CD14-positive monocyte (primary cell): ENCODE measurements around the gene CD44. TPM values are rescaled to one million over a fixed set of nuclear protein-coding genes. Genes with fewer than 3 reads are reported as not detected.

ENCODE experiments used
- DNase-seq, 3 donors: peaks; one replicate each; pipeline ENCODE4 v3.0.0-alpha.2; 2011 to 2022
- H2AFZ ChIP-seq: 2 replicates; pipeline ENCODE4 v1.6.0; 2012; ENCODE audit warnings: mild to moderate bottlenecking, low read depth, low read length, inconsistent platforms; ENCODE audit not compliant: insufficient read depth, poor library complexity, severe bottlenecking
- H3K27ac ChIP-seq, 2 donors: 1 replicate in 1 of 2; 2 replicates in 1 of 2; pipeline ENCODE4 v1.5.1; 2012 to 2013; ENCODE audit warnings: low read length in 2 of 2, control low read depth in 1 of 2, inconsistent platforms in 1 of 2, low read depth in 1 of 2, mild to moderate bottlenecking in 1 of 2
- H3K27me3 ChIP-seq, 2 donors: one replicate each; pipeline versions ENCODE4 v1.6.0 to v1.6.1; 2011 to 2013; ENCODE audit warnings: low read length in 2 of 2; ENCODE audit not compliant: control insufficient read depth in 2 of 2, insufficient read depth in 2 of 2
- H3K36me3 ChIP-seq, 2 donors: replicated peaks in 1 of 2; 1 replicate in 1 of 2; 2 replicates in 1 of 2; pipeline versions ENCODE4 v1.5.1 to v1.6.1; 2012 to 2013; ENCODE audit warnings: low read length in 2 of 2, control low read depth in 1 of 2, inconsistent platforms in 1 of 2, mild to moderate bottlenecking in 1 of 2; ENCODE audit not compliant: insufficient read depth in 2 of 2, control insufficient read depth in 1 of 2
- H3K4me1 ChIP-seq, 2 donors: 1 replicate in 1 of 2; 2 replicates in 1 of 2; pipeline versions ENCODE4 v1.5.1 to v1.6.1; 2012 to 2013; ENCODE audit warnings: low read length in 2 of 2, control low read depth in 1 of 2, inconsistent platforms in 1 of 2, mild to moderate bottlenecking in 1 of 2, moderate library complexity in 1 of 2; ENCODE audit not compliant: insufficient read depth in 2 of 2, control insufficient read depth in 1 of 2
- H3K4me2 ChIP-seq: replicated peaks from 2 replicates; pipeline ENCODE3; 2012; ENCODE audit warnings: low read length, moderate library complexity, mild to moderate bottlenecking; ENCODE audit not compliant: poor library complexity, severe bottlenecking; ENCODE audit errors: extremely low read depth
- H3K4me3 ChIP-seq, 3 experiments: fragments of 200-600 bp in 1 of 3; sonication (generic) in 1 of 3; replicated peaks in 1 of 3; 1 replicate in 2 of 3; 2 replicates in 1 of 3; pipeline ENCODE4 v1.5.1; 2011 to 2013; ENCODE audit warnings: low read length in 3 of 3, mild to moderate bottlenecking in 3 of 3, control low read depth in 2 of 3, low read depth in 2 of 3, inconsistent platforms in 1 of 3, moderate library complexity in 1 of 3
- H3K79me2 ChIP-seq: 2 replicates; pipeline ENCODE4 v1.6.0; 2012; ENCODE audit warnings: mild to moderate bottlenecking, control low read depth, inconsistent platforms, low read length, moderate library complexity; ENCODE audit not compliant: insufficient read depth
- H3K9ac ChIP-seq: 2 replicates; pipeline ENCODE4 v1.6.0; 2017; ENCODE audit warnings: low read length, mild to moderate bottlenecking; ENCODE audit not compliant: insufficient read depth, poor library complexity, severe bottlenecking
- H3K9me3 ChIP-seq, 2 donors: replicated peaks in 1 of 2; 1 replicate in 1 of 2; 2 replicates in 1 of 2; pipeline versions ENCODE4 v1.5.1 to v1.6.1; 2012 to 2013; ENCODE audit warnings: low read length in 2 of 2, control low read depth in 1 of 2; ENCODE audit not compliant: control insufficient read depth in 1 of 2, insufficient read depth in 1 of 2
- H4K20me1 ChIP-seq: 2 replicates; pipeline ENCODE4 v1.6.0; 2012; ENCODE audit warnings: mild to moderate bottlenecking, low read length, control low read depth, moderate library complexity; ENCODE audit not compliant: insufficient read depth
- H3K27ac Mint-ChIP-seq, 7 donors: one replicate each; pipeline ENCODE4 v1.8.0; 2020; ENCODE audit warnings: mild to moderate bottlenecking in 7 of 7, mixed read lengths in 7 of 7, moderate library complexity in 6 of 7, inconsistent platforms in 2 of 7
- H3K27me3 Mint-ChIP-seq, 3 donors: one replicate each; pipeline ENCODE4 v1.8.0; 2021 to 2022; ENCODE audit warnings: low read depth in 3 of 3, mild to moderate bottlenecking in 3 of 3, mixed read lengths in 3 of 3, moderate library complexity in 3 of 3, inconsistent platforms in 1 of 3
- H3K36me3 Mint-ChIP-seq, 2 donors: one replicate each; pipeline ENCODE4 v1.8.0; 2020; ENCODE audit warnings: mixed read lengths in 2 of 2, inconsistent platforms in 1 of 2, mild to moderate bottlenecking in 1 of 2
- H3K4me1 Mint-ChIP-seq: one replicate; pipeline ENCODE4 v1.8.0; 2020; ENCODE audit warnings: mild to moderate bottlenecking, mixed read lengths
- H3K4me3 Mint-ChIP-seq, 2 donors: one replicate each; pipeline ENCODE4 v1.8.0; 2020; ENCODE audit warnings: mild to moderate bottlenecking in 2 of 2, mixed read lengths in 2 of 2, moderate library complexity in 1 of 2
- H3K9me3 Mint-ChIP-seq, 7 donors: one replicate each; pipeline ENCODE4 v1.8.0; 2020 to 2022; ENCODE audit warnings: mixed read lengths in 7 of 7, mild to moderate bottlenecking in 6 of 7, moderate library complexity in 6 of 7, inconsistent platforms in 2 of 7
- WGBS: methylation state at CpG from one replicate; pipeline ENCODE4 v1.1.5; 2013; ENCODE audit warnings: missing lambda C conversion rate; ENCODE audit not compliant: insufficient coverage; 5-methylcytosine and 5-hydroxymethylcytosine counted together
- intact Hi-C, 2 donors: fragments of 100-400 bp; cut with micrococcal nuclease; formaldehyde crosslinking; loops; one replicate each; pipeline versions ENCODE4 v1.15.0 to v1.15.1; 2023
- polyA plus RNA-seq, 3 donors: library from polyadenylated mRNA; depleted of rRNA in 1 of 3; unstranded in 2 of 3; stranded (reverse) in 1 of 3; fragments of 300-500 nt in 2 of 3; fragments of >200 nt in 1 of 3; fragmentation: Illumina TruSeq in 2 of 3; gene quantifications; 1 replicate in 2 of 3; 2 replicates in 1 of 3; pipeline ENCODE4 v1.2.3, GENCODE V29; 2012 to 2021
- TF ChIP-seq, protein P1 (sequence below): fragments of 200-600 bp; IDR thresholded peaks from one replicate; pipeline ENCODE4 v1.8.0; 2022; ENCODE audit warnings: antibody characterized with exemption, mild to moderate bottlenecking

Gene CD44
- polyA plus RNA-seq, 3 donors = 415 to 866 (median 531) TPM

- Mint-ChIP-seq H3K27ac (peak overlapping the region in 3 of 7 donors; percentile 0 to 75 (median 71)), H3K36me3 (peaks cover 76 to 99% of the 10 kb centered on the region in 2 donors), H3K9me3 (no peaks in the 10 kb centered on the region), H3K4me1 (peaks cover 80% of the 10 kb centered on the region), H3K4me3 (no peak overlapping the region), H3K27me3 (peaks cover 0 to 1% (median 0%) of the 10 kb centered on the region in 3 donors)
- no peak overlapping the region for H3K9ac ChIP-seq
- H4K20me1 ChIP-seq = peaks cover 100% of the 10 kb centered on the region
- peaks cover 31 to 91% of the 10 kb centered on the region in 2 donors for H3K36me3 ChIP-seq
- H2AFZ ChIP-seq = no peak overlapping the region
- H3K4me1 ChIP-seq = peaks cover 32 to 51% of the 10 kb centered on the region in 2 donors
- no CpG with 5 or more reads among the region's 5 CpGs for WGBS
- H3K4me3 ChIP-seq = no peak overlapping the region
- TF ChIP-seq, protein P1, sequence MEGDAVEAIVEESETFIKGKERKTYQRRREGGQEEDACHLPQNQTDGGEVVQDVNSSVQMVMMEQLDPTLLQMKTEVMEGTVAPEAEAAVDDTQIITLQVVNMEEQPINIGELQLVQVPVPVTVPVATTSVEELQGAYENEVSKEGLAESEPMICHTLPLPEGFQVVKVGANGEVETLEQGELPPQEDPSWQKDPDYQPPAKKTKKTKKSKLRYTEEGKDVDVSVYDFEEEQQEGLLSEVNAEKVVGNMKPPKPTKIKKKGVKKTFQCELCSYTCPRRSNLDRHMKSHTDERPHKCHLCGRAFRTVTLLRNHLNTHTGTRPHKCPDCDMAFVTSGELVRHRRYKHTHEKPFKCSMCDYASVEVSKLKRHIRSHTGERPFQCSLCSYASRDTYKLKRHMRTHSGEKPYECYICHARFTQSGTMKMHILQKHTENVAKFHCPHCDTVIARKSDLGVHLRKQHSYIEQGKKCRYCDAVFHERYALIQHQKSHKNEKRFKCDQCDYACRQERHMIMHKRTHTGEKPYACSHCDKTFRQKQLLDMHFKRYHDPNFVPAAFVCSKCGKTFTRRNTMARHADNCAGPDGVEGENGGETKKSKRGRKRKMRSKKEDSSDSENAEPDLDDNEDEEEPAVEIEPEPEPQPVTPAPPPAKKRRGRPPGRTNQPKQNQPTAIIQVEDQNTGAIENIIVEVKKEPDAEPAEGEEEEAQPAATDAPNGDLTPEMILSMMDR = no peak
- intact Hi-C loops = loop anchor here in 1 of 2 donors (10.0 kb wide), 2 partner anchors 223 to 237 kb away; no protein-coding TSS in a partner anchor
- no peak for DNase-seq
- no peaks in the 10 kb centered on the region for H3K9me3 ChIP-seq
- H3K27me3 ChIP-seq = no peaks in the 10 kb centered on the region
- H3K4me2 ChIP-seq = no peak overlapping the region
- peaks cover 100% of the 10 kb centered on the region for H3K79me2 ChIP-seq
- no peak overlapping the region for H3K27ac ChIP-seq
Measured at GRCh38 chr11:35148163-35148837, 9.3 kb downstream of the CD44 start.

DNA sequence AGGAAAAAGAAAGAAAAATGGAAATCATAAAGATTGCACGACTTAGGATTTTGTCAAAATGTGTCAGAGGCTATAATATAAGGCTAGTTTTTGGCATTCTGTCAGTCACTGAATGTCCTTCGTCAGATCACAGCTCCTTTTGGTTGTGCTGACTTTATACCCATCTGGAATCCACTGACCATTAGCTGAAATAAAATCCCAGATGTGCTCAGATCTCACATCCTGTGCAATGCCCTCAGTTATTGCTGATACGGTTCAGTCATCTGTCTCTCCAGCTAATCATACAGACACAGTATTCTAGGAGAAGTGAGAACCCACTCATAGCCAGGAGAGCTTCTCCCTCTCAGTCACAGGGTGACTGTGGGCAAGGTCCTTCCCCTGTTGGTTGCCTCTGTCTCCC, 11.5 kb downstream of the CD44 start:
- Histone ChIP-seq H3K27me3 (no peaks in the 10 kb centered on the region), H3K79me2 (peaks cover 100% of the 10 kb centered on the region), H2AFZ (no peak overlapping the region), H3K27ac (peak overlapping the region in 1 of 2 donors; percentile 50), H3K4me1 (peaks cover 14 to 29% of the 10 kb centered on the region in 2 donors), H4K20me1 (peaks cover 100% of the 10 kb centered on the region), H3K36me3 (peaks cover 44 to 94% of the 10 kb centered on the region in 2 donors), H3K4me2 (no peak overlapping the region), H3K4me3 (no peak overlapping the region), H3K9ac (no peak overlapping the region), H3K9me3 (no peaks in the 10 kb centered on the region)
- Mint-ChIP-seq H3K27ac (peak overlapping the region in 4 of 7 donors; percentile 29 to 58 (median 42)), H3K4me1 (peaks cover 76% of the 10 kb centered on the region), H3K4me3 (no peak overlapping the region), H3K9me3 (peaks cover 0 to 4% (median 0%) of the 10 kb centered on the region in 7 donors), H3K27me3 (peaks cover 0 to 1% (median 0%) of the 10 kb centered on the region in 3 donors), H3K36me3 (peaks cover 81 to 98% of the 10 kb centered on the region in 2 donors)
- DNase-seq = no peak
- TF ChIP-seq, protein P1 = no peak
- intact Hi-C loops = no loop called here
- 86% methylated on average over 1 of the region's 3 CpGs for WGBS
